Transverse colon (tissue), 3 donors: ENCODE results near the gene GADD45G.

Experiments used
- EP300 ChIP-seq: sonication (generic); formaldehyde crosslinking; IDR thresholded peaks from one replicate; pipeline ENCODE4 v1.6.1; 2017; ENCODE audit warnings: antibody characterized with exemption, low read depth
- POLR2A ChIP-seq: fragments of 450-650 bp; IDR thresholded peaks from one replicate; pipeline ENCODE4 v1.6.1; 2016; ENCODE audit warnings: antibody characterized with exemption, mild to moderate bottlenecking, moderate library complexity
- TF ChIP-seq, protein P1 (sequence below), 5 experiments: fragments of 200-600 bp in 3 of 5; fragments of 450-650 bp in 2 of 5; sonication (generic) in 3 of 5; IDR thresholded peaks; 1 replicate in 2 of 5; 2 replicates in 3 of 5; pipeline ENCODE4 v1.5.1; 2016 to 2017; ENCODE audit warnings: antibody characterized with exemption in 5 of 5, inconsistent platforms in 3 of 5, mild to moderate bottlenecking in 2 of 5, moderate library complexity in 1 of 5

- TF ChIP-seq, protein P1, sequence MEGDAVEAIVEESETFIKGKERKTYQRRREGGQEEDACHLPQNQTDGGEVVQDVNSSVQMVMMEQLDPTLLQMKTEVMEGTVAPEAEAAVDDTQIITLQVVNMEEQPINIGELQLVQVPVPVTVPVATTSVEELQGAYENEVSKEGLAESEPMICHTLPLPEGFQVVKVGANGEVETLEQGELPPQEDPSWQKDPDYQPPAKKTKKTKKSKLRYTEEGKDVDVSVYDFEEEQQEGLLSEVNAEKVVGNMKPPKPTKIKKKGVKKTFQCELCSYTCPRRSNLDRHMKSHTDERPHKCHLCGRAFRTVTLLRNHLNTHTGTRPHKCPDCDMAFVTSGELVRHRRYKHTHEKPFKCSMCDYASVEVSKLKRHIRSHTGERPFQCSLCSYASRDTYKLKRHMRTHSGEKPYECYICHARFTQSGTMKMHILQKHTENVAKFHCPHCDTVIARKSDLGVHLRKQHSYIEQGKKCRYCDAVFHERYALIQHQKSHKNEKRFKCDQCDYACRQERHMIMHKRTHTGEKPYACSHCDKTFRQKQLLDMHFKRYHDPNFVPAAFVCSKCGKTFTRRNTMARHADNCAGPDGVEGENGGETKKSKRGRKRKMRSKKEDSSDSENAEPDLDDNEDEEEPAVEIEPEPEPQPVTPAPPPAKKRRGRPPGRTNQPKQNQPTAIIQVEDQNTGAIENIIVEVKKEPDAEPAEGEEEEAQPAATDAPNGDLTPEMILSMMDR (IDR thresholded peaks at IDR 0.05) = no peak
- TF ChIP-seq POLR2A (no peak), EP300 (no peak)
Measured at GRCh38 chr9:89558948-89559347, 45.9 kb upstream of the GADD45G start.
